HPDE6-E6E7 (cell line): ENCODE data around the gene SYT3.
"Not testable (repeated sequence)": the region's sequence is repeated elsewhere in the genome, so short reads cannot be mapped to it uniquely, and the experiment has no call there.

Source experiments
- DNase-seq: peaks from one replicate; pipeline ENCODE4 v3.0.0; 2011; ENCODE audit warnings: missing footprints; ENCODE audit errors: extremely low spot score

The SYT3 gene

DNA sequence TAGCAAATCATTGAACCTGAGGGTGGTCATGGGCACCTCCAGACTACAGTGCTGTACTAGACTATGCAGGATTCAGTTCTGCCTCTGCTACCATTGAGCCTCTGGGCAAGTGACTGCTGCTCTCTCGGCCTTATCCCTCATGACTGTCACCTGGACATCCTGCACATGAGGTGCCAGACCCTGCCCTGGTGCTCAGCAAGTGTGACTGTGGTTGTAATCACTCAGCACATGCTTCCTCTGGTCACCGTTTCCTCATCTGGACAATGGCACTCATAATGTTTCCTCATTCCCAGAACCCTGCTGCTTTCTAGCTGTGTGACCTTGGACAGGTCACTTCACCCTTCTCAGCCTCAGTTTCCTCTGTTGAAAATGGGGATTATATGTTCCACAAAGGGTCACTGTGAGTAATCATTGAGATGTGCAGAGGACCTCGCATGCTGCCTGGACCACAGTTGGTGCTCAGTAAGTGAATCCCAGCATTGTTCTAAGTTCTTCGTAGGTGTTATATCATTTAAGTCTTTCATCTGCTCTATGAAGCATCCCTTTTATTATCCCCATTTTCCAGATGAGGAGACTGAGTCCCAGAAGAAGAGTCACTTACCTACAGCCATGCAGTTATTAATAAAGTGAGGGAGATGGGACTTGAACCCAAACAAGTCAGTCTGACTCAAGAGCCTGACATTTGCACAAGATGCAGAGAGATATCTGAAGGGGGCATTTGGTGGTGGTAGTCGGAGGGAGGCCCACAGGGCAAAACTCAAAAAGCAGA is 3.2 kb downstream of the SYT3 start:
- no peak for DNase-seq

DNA sequence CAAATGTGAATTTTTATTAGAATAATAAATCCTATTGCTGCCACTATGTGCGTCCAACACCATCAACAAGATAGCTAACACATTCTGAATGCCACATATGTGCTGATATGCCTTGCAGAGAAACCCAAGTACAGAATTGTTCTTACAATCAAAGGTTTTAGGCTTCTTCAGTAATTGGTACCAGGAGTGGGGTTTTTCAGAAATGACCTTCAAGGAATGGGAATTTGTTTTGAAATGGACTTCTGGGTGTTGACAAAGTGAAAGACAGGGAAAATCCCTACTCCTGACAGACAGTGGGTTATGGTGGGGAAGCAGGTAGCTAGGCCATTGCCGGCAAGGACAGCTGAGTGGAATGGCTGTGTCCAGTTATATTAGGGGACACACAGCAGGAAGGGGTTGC is 5.7 kb downstream of the SYT3 start:
- no peak for DNase-seq

DNA sequence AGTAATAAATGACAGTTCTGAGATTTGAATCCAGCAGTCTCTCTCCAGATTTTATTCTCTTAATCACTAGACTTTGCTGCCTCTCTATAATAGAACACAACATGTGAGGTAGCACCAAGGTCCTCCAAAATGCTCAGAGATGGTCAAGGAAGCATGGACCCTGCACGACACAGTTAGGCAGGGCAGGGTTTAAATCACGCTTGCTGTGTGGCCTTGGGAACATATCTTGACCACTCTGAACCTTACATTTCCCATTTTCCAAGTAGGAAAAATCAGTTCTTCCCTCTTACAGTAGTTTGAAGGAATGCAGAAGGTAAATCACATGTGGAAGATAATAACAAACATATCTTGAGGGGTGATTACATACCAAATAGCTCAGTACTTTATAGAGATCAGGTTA is 6.3 kb downstream of the SYT3 start:
- no peak for DNase-seq

DNA sequence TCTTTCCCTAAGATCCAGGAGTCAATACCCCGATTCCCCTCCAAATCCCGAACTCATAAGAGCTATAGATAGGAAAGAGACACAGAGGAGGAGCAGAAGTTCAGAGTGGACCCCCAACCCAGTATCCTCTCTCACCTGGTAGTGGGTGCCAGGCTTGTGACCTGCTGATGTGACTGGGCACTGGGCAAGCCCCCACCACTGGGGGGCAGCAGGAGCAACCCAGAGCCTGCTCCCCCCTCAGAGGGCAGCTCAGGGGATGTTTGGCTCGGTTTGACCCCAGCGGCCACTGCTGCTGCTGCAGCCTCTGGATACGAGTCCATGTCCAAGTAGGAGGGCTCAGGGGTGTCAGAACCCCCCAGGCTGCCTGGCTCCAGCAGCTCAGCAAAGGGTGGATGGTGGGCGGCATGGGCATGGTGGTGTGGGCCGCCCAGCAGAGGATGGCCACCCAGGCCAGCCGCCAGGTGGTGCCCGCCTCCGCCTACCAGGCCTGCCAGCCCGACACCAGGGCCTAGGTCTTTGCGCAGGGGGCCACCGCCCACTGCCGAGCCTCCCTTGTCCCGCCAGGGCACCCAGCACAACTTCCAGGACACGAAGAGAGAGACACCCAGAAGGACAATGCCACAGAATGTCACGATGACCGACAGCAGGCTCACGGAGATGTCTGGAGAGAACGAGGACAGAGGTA is 7.4 kb downstream of the SYT3 start:
- DNase-seq = no peak

DNA sequence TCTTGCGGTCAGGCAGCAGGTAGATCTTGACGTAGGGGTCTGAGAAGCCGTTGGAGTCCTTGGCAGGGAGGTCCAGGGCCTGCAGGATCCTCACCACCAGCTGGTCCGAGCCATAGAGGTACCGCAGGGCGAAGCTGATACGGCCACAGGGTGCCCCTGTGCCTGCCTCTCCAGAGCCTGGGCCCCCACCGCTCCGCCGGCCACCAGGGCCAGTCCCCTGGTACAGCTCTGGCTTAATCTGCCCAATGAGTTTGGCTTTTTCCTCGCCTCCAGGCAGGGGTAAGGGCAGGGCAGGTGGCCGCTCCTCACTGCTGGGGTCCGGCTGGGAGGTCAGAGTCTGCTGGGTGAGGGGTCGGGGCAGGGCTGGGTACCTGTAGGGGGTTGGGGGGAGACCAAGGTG is 9.9 kb downstream of the SYT3 start:
- no peak for DNase-seq

DNA sequence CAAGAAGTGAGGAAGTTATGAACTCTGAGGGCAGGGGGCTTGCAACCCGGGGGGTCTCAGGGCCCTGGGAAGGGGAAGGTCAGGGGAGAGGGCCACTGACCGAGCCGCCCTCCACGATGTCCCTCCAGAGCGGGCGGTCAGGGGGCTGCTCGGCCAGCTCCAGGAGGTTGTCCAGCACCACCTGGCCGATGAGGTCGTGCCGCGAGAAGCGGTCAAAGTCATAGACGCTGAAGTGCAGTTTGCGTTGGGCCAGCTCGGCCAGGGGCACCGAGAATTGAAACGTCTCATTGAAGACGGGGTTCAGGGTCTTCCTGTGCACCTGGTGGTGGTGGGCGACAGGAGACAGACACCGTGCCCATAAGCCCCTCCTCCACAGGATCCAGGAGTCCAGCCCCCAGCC is 10.5 kb downstream of the SYT3 start:
- DNase-seq = no peak

DNA sequence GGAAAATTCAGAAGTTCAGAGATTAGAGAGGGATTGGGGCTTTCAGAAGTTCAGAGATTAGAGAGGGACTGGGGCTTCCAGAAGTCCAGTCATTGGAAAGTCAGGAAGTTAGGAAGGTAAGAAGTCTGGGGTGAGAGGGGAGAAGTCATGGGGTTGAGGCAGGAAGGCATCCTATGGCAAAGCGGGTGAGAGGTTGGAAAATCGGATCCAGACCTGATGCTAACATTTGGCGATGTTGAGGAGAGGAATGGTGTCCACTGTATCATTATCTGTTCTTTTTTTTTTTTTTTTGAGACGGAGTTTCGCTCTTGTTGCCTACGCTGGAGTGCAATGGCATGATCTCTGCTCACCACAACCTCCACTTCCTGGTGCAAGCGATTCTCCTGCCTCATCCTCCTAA is 11.1 kb downstream of the SYT3 start:
- no peak for DNase-seq

DNA sequence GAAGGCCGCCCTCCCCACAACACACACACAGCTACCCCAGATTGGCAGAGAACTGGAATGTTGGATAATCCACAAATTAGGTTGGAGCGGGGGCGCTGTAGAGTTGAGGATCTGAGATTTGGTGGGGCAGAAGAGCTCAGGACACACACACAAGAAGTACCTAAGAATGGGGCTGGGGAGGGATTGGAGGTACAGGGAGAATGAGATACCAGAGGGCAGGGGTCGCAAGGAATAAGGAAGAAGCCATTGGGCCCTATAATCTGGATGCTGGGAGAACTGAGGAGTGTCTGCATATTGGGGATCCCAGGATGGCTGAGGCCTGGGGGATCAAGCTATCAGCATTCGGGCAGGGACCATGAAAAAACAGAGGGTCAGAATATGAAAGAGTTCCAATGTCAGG is 11.5 kb downstream of the SYT3 start:
- DNase-seq = no peak

DNA sequence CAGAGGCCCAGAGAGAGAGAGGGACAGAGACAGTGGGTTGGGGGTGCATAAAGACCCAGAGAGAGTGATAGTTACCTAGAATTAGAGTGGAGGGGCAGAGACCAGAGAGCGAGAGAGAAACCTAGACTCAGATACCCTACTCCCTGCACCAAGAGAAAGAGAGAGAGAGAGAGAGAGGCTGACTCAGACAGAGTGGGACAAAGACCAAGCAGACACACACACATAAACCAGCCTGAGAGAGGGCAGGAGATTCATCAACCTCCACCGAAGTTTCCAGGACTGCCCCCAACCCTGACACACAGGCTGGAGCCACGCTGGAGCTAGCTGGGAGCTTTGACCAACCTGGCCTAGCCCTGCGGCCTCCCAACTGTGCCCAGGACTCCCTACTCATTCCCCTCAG is 12.9 kb downstream of the SYT3 start:
- no peak for DNase-seq

DNA sequence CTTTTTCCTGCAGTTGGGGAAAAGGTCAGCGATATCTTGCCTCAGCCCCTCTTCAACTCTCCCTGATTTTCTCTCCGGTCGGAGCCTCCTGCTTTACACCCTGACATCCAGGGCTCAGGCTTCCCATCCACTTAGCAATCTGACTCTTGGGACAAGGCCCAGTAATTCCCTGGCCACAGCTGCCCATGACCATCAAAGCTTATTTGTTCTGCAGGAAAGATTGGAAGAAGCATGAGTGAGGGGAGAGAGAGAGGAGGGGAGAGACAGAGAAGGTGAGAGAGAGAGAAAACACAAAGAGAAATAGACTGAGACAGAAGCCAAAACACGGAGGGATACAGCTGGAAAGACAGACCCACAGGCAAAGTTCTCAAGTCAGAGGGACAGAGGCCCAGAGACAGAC is 13.7 kb downstream of the SYT3 start:
- DNase-seq = no peak

DNA sequence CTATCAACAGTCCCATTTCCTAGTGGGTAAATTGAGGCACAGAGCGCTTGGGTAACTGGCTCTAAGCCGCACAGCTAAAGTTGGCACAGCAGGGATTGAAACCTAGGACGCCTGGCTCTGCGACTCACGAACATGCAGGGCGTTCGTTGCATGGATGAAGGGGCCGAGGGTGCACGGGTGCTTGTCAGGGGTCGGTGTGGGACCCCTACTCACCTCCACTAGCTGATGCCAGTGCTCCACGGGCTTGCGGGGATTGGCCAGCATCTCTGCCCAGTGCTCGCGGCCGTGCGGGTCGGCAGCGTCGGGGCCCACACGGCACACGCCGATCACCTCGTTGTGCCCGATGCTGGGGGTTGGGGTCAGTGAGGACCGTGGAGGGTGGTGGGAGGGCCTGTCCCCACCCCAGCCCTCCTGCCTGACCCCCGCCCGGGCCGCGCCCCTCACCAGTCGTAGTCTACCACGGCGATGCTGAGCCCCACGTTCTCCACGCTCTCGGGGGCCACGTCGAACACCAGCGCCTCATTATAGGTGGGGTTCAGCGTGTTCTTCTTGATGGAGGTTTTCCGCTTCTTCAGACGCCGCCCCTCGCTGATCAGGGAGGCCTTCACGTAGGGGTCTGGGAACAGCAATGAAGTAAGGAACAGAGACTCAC is 14.6 kb downstream of the SYT3 start:
- no peak for DNase-seq

DNA sequence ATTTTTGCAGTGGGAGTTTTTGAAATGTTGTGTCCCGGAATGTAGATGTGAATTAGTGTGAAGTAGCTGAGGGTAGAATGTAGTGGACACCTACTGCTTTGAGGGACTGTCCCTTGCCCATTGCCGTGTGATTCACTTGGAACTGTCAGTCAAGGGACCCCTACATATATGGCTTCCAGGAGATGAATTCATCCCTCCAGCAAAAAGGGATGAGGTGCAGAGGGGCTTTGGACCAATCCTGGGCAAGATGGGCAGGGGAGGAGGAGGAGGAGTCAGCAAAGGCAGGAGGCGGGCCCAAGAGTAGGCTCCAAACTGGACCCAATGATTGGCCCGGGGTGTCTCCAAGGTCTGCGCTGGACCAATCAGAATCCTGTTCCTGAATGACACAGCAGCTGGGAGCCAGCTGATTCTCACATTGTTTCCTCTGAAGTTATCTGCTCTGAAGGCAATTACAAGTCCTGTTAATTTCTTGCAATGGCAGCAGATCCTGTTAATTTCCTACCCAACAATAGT is 19.2 kb downstream of the SYT3 start:
- not testable (repeated sequence) for DNase-seq

DNA sequence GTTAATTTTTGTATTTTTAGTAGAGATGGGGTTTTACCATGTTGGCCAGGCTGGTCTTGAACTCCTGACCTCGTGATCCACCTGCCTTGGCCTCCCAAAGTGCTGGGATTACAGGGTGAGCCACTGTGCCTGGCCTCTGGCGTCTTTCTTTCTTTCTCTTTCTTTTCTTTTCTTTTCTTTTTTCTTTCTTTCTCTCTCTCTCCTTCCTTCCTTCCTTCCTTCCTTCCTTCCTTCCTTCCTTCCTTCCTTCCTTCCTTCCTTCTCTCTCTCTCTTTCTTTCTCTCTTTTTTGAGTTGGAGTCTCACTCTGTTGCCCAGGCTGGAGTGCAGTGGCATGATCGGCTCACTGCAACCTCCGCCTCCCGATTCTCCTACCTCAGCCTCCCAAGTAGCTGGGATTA is 20.5 kb downstream of the SYT3 start:
- not testable (repeated sequence) for DNase-seq

DNA sequence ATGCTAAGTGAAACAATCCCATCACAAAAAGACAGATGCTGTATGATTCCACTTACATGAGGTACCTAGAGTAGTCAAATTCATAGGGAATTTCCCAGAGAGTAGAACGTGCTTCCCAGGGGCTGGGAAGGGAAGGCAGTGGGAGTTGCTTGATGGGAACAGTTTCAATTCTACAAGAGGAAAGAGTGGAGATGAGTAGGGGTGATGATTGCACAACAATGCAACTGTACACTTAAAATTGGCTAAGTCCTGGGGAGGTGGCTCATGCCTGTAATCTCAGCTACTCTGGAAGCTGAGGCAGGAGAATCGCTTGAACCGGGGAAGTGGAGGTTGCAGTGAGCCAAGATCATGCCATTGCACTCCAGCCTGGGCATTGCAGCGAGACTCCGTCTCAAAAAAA is 21.3 kb downstream of the SYT3 start:
- DNase-seq = not testable (repeated sequence)

DNA sequence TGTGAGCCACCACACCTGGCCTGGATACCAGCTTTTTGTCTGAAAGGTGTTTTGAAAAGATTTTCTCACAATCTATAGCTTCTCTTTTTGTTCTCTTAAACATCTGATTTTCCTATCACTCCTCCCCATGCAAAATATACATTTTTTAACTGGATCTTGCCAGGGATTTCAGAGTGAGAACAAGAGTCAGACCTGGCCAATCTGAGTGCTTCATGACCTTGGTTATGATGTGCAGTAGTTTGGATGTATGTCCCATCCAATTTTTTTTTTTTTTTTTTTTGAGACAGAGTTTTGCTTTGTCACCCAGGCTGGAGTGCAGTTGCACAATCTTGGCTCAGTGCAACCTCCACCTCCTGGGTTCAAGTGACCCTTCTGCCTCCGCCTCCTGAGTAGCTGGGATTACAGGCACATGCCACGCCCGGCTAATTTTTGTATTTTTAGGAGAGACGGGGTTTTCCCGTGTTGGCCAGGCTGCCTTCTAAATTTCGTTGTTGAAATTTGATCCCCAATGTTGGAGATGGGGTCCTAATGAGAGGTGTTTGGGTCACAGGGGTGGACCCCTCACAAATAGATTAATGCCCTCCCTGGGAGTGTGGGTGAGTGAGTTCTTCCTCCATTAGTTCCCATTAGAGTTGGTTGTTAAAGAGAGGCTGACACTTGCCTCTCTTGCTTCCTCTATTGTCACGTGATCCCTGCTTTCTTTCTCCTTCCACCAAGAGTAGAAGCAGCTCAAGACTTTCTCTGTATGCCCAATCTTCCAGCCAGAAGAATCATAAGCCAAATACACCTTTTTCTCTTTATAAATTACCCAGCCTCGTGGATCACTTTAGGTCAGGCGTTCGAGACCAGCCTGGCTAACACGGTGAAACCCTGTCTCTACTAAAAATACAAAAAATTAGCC is 26.9 kb downstream of the SYT3 start:
- not testable (repeated sequence) for DNase-seq

DNA sequence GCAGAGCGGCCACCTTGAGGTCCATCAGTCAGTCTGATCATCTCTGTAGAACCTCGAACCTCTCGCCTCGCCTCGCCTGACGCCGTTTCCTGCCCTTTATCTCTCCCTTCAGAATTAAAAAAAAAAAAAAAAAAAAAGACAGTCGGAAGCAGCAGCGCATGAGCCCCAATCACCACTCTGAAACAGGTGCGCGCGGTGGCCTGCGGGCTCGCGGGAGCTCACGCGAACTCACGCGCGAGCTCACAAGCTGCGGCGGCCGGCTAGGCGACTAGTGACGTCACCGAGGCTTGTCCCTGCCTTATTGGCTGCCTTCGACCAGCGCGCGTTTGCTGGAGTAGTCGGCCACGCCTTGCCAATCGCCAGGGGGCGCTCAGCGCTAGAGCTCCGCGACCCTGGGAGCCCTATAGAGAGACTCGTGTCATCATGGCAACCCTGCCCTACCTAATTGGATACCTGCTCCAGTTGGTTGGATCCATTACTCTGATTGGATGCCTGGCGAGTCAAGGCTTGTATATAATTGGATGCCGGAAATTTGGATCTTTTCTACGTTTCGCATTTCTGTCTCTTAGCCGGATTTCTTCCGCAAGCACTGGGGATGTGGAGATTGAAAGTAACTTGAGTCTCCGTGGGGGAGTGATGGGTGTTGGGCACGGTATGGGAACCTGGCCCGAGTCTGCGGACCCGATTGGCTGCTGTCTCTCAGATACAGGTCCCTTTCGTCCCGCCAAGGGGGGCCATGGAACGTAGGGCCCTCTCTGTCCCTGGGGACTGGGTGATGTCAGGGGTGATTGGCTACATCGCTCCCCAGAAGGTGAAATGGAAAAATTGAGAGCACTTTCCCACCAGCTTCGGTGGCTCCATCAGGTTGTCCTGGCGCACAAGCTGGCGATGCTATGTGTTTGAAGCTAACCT is 31.6 kb downstream of the SYT3 start:
- no peak for DNase-seq

DNA sequence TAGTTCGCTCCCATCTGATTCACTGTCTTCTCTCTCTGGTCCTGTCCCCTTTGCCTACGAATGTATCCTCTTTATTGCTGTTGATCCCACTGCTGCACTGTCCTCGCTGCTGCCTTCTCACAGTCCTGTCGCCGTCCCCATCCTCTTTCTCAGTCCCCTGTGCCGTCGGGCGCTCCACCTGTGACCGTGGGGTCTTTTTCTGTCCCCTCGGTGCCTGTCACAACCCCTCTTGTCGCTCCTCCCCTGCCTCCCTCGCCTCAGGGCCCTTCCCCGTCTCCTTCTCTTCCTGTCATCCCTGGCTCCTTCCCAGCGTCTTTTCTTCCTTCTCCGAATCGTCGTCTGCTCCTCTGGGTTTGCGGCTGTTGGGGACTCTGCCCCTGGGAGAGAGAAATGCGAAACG is 32.3 kb downstream of the SYT3 start:
- no peak for DNase-seq

DNA sequence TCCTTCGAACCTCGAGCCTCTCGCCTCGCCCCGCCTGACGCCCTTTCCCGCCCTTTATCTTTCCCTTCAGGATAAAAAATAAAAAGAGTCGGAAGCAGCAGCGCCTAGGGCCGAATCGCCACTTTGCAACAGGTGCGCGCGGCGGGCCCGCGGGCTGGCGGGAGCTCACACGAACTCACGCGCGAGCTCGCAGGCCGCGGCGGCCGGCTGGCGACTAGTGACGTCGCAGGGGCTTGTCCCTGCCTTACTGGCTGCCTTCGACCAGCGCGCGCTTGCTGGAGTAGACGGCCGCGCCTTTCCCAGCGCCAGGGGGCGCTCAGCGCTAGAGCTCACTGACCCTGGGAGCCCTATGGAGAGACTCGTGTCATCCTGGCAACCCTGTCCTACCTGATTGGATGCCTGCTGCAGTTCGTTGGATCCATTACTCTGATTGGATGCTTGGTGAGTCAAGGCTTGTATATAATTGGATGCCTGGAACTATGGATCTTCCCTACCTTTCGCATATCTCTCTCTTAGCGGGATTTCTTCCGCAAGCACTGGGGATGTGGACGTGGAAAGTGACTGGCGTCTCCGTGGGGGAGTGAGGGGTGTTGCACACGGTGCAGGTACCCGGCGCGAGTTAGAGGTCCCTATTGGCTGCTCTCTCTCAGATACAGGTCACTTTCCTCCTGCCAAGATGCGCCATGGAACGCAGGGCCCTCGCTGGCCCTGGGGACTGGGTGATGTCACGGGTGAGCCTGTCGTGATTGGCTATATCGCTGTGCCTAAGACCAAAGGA is 33.4 kb downstream of the SYT3 start:
- DNase-seq = not testable (repeated sequence)

DNA sequence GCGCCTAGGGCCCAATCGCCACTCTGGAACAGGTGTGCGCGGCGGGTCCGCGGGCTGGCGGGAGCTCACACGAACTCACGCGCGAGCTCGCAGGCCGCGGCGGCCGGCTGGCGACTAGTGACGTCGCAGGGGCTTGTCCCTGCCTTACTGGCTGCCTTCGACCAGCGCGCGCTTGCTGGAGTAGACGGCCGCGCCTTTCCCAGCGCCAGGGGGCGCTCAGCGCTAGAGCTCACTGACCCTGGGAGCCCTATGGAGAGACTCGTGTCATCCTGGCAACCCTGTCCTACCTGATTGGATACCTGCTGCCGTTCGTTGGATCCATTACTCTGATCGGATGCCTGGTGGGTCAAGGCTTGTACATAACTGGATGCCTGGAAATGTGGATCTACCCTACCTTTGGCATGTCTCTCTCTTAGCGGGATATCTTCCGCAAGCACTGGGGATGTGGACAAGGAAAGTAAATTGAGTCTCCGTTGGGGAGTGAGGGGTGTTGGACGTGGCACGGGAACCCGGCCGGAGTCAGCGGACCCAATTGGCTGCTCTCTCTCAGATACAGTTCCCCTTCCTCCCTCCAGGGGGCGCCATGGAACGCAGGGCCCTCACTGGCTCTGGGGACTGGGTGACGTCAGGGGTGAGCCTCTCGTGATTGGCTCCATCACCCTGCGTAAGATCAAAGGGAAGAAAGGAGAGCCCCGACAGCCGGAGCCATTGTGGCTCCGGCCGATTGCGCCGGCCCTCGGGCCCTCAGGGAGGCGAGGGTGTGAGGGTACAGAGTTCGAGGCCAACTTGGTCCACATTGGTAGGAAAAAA is 35.2 kb downstream of the SYT3 start:
- not testable (repeated sequence) for DNase-seq
